Urinary bladder (tissue), 4 donors: ENCODE results near the gene DNAJC16. TPM values are rescaled to one million over a fixed set of nuclear protein-coding genes. Genes with fewer than 3 reads are reported as not detected.
"Not testable (repeated sequence)": the region's sequence is repeated elsewhere in the genome, so short reads cannot be mapped to it uniquely, and the experiment has no call there.

Experiments
- DNase-seq: peaks from one replicate; pipeline ENCODE4 v3.0.0-alpha.2; 2015; ENCODE audit errors: extremely low spot score
- H3K27ac ChIP-seq: one replicate; pipeline ENCODE4 v1.5.1; 2013; ENCODE audit warnings: low read depth, mild to moderate bottlenecking, moderate library complexity
- H3K36me3 ChIP-seq: one replicate; pipeline ENCODE4 v1.6.1; 2013; ENCODE audit warnings: mild to moderate bottlenecking, moderate library complexity; ENCODE audit not compliant: insufficient read depth
- H3K4me1 ChIP-seq: one replicate; pipeline ENCODE4 v1.6.1; 2013; ENCODE audit warnings: mild to moderate bottlenecking, moderate library complexity; ENCODE audit not compliant: insufficient read depth
- H3K4me3 ChIP-seq: one replicate; pipeline ENCODE4 v1.5.1; 2013; ENCODE audit warnings: low read depth, low read length
- WGBS: extraction: QIAGEN DNeasy Blood & Tissue Kit; methylation state at CpG from one replicate; pipeline ENCODE4 v1.1.7; 2013; 5-methylcytosine and 5-hydroxymethylcytosine counted together
- polyA plus RNA-seq: library from polyadenylated mRNA; stranded (reverse); fragments of 200-250 nt; gene quantifications from one replicate; pipeline ENCODE4 v1.2.3, GENCODE V29; 2013
- total RNA-seq: library from RNA; depleted of rRNA; stranded (reverse); fragments of >200 nt; gene quantifications from one replicate; pipeline ENCODE4 v1.2.3, GENCODE V29; 2014
- donor health status: healthy with polysubstance abuse.
- donor health status: healthy.

DNAJC16 gene
- total RNA-seq (18.7 TPM), polyA plus RNA-seq (5.6 TPM)

DNA sequence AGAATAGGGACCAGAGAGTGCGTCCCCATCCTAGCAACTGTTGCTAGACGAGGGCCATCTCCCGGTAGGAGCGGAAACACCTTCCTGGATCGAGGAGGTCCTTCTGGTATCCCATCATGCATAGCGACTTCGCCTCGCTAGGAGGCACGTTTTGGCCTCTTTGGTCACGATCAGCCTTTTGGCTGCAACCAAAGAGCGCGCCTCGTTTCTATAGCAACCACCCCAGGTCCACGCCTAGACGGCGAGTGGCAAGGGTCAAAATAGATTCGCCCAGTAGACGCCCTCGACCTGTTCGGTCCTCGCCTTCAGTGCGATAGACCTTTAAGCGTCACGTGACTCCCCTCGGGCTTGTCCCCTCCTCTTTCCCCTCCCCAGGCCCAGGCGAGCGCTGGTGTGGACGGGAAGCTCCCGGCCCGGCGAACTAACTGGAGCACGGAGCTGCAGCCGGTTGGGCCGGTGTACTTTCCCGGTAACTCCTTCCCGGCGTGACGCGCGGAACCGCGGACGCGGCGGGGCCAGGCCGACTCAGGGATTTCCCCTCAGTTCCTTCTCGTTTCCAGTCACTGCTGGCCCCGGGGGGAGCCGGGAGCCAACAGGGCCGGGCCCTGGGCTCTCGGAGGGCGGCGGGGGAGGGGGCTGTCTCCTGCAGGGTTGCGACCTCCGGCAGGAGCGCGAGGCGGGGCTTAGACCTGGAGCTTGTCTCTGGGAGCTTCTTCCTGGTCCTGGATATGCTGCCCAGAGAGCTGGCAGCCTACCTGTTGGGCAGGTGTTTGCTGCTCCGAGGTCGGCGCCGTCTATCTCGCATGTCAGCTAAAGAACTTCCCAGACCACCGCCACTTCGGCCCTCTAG is at the start of gene DNAJC16:
TSS of gene DNAJC16 (plus strand) at position 359 of the 850 bp plus-strand sequence. CDS start 2,258 bp downstream, outside the sequence.
- Histone ChIP-seq H3K27ac (peak within 1 kb of the TSS; percentile 95), H3K36me3 (no peaks in the 10 kb centered on the region), H3K4me3 (peak within 1 kb of the TSS; percentile 79), H3K4me1 (no peaks in the 10 kb centered on the region)
- WGBS, result under 1% methylated on average over 65 of the region's 65 CpGs
- DNase-seq, result peak; percentile 99

DNA sequence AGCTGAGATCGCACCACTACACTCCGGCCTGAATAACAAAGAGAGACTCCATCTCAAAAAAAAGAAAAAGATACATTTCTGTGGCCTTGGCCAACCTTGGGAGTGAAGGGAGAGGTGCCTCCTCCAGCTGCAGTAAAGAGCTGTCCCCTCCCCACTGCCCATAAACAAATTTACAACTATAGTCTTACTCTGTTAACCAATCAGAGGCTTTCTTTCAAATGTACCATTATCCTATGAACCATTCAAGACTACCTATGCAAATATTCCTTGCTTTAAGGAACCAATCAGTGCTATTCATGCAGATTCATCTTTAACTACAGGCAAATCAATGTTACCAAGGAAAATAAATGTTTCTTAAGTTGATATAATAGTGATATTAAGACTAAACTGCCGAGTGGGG is 49.7 kb upstream of the DNAJC16 start:
- WGBS, result 90% methylated on average over 3 of the region's 3 CpGs

DNA sequence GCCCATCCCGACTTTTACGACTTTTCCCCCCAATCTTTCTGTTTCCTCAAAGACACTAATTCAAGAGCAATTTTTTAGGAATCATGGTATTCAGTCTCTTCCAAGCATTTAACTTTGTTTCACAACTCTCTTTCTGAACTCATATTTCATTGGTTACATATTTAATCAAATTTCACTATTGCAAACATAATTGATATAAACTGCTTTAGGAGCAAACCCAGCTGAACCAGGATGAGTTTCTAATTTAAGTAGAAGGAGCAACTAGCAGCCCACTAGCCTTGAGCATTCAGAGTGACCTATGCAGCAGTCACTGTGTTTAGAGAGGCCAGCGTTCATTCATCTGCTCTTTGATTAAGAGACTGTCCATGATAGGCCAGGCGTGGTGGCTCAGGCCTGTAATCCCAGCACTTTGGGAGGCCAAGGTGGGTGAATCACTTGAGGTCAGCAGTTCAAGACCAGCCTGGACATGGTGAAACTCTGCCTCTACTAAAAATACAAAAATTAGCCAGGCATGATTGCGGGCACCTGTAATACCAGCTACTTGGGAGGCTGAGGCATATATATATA is 48.9 kb upstream of the DNAJC16 start:
- WGBS, result 73% methylated on average over 5 of the region's 5 CpGs
- H3K4me3 ChIP-seq, result no peak overlapping the region
- H3K36me3 ChIP-seq, result no peaks in the 10 kb centered on the region
- no peaks in the 10 kb centered on the region for H3K4me1 ChIP-seq
- H3K27ac ChIP-seq, result no peak overlapping the region
- DNase-seq, result no peak

More for the DNA sequence above, 49.7 kb upstream of the DNAJC16 start:
- Histone ChIP-seq H3K36me3 (no peaks in the 10 kb centered on the region), H3K4me3 (no peak overlapping the region), H3K27ac (no peak overlapping the region), H3K4me1 (no peaks in the 10 kb centered on the region)
- no peak for DNase-seq

- Histone ChIP-seq H3K36me3 (no peaks in the 10 kb centered on the region), H3K4me1 (no peaks in the 10 kb centered on the region), H3K27ac (no peak overlapping the region), H3K4me3 (no peak overlapping the region)
- no peak for DNase-seq
- 95% methylated on average over 11 of the region's 11 CpGs for WGBS
These were observed 46.8 kb upstream of the DNAJC16 start for GRCh38 chr1:15479654-15480347.

GRCh38 chr1:15482455-15482854 is 44.2 kb upstream of the DNAJC16 start:
- not testable (repeated sequence) for H3K36me3 ChIP-seq, H3K4me1 ChIP-seq, DNase-seq, H3K27ac ChIP-seq, H3K4me3 ChIP-seq
- WGBS, result 95% methylated on average over 6 of the region's 6 CpGs

GRCh38 chr1:15482983-15483543 is 43.6 kb upstream of the DNAJC16 start:
- not testable (repeated sequence) for DNase-seq, H3K36me3 ChIP-seq, H3K27ac ChIP-seq, H3K4me3 ChIP-seq, H3K4me1 ChIP-seq
- WGBS, result 76% methylated on average over 15 of the region's 16 CpGs

- H3K36me3 ChIP-seq, result no peaks in the 10 kb centered on the region
- no peak for DNase-seq
- WGBS, result 91% methylated on average over 2 of the region's 2 CpGs
These were observed 42.7 kb upstream of the DNAJC16 start for GRCh38 chr1:15483971-15484370.

DNA sequence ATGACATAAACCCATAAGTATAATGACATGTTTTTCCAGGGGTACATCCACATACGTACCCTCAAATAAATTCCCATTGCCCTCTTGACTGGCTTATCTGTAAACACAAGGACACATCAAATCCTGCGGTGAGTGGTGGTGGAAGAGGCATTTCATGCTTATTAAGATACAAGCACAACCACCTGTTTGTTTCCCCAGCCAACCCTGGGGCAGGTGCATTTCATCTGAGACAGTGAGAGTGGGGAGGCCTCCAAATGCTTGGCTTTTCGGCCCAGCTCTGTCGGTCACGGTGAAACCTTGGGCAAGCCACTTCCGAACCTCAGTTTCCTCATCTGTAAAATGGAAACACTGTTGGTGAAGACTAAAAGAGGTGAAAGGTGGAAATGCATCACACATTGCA is 42.2 kb upstream of the DNAJC16 start:
- WGBS, result 93% methylated on average over 6 of the region's 6 CpGs
- H3K27ac ChIP-seq, result not testable (repeated sequence)

More at GRCh38 chr1:15483971-15484370, 42.7 kb upstream of the DNAJC16 start:
- Histone ChIP-seq H3K27ac (no peak overlapping the region), H3K4me1 (no peaks in the 10 kb centered on the region), H3K4me3 (no peak overlapping the region)

DNA sequence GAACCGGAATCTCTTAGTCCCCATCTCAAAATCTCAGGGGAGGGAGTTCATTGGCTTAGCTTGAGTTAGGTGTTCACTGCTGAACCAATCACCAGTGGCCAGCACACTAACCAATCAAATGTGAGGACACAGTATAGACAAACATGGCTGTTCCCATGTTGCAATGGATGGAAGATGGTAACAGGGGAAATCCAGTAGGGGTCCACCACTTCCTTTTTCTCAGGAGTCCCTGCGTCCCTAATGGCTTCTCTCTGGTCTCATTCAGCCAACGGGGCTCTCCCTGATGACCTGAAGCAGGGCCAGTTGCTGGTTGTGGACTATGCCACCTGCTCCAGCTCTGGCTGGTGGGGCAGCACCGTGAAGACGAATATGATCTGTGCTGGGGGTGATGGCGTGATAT is 41.0 kb upstream of the DNAJC16 start:
- DNase-seq, result no peak
- Histone ChIP-seq H3K27ac (no peak overlapping the region), H3K4me3 (no peak overlapping the region), H3K4me1 (no peaks in the 10 kb centered on the region), H3K36me3 (no peaks in the 10 kb centered on the region)
- 95% methylated on average over 6 of the region's 6 CpGs for WGBS

More for the DNA sequence above, 42.2 kb upstream of the DNAJC16 start:
- DNase-seq, H3K36me3 ChIP-seq, H3K4me3 ChIP-seq, H3K4me1 ChIP-seq: not testable (repeated sequence)

- not testable (repeated sequence) for H3K27ac ChIP-seq
- WGBS, result 94% methylated on average over 17 of the region's 17 CpGs
These were observed 39.6 kb upstream of the DNAJC16 start for GRCh38 chr1:15486844-15487610.

DNA sequence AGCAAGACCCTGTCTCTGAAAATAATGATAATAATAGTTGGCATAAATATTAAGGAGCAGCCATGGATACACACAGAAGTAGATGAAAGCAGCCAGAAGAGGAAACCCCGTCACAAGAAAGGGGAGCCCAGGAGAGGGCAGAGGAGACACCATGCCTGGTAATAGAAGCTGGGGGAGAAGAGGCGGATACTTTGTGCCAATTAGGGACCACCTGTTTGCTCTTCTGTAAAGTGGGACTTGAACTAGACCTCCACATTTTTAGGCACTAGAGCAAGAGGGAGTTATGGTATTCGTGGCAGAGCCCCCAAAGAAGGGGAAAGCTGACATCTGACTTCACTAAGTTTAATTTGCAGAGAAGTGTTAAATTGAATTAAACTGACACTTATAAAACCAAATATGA is 38.3 kb upstream of the DNAJC16 start:
- H3K4me3 ChIP-seq, result no peak overlapping the region
- no peaks in the 10 kb centered on the region for H3K4me1 ChIP-seq
- H3K36me3 ChIP-seq, result no peaks in the 10 kb centered on the region
- no peak for DNase-seq
- H3K27ac ChIP-seq, result no peak overlapping the region
- WGBS, result 94% methylated on average over 3 of the region's 3 CpGs

More at GRCh38 chr1:15486844-15487610, 39.6 kb upstream of the DNAJC16 start:
- not testable (repeated sequence) for H3K36me3 ChIP-seq, H3K4me1 ChIP-seq, DNase-seq, H3K4me3 ChIP-seq

- no peak overlapping the region for H3K4me3 ChIP-seq
- H3K27ac ChIP-seq, result no peak overlapping the region
- no peaks in the 10 kb centered on the region for H3K4me1 ChIP-seq
- no peak for DNase-seq
- no peaks in the 10 kb centered on the region for H3K36me3 ChIP-seq
- 91% methylated on average over 13 of the region's 13 CpGs for WGBS
These were observed 37.5 kb upstream of the DNAJC16 start for GRCh38 chr1:15489052-15489736.
